ENCODE results near the gene CAMTA1. TPM values are rescaled to one million over a fixed set of nuclear protein-coding genes. Genes with fewer than 3 reads are reported as not detected.

CAMTA1 gene
- total and polyA plus RNA-seq, 4 donors = 18.0 to 93.5 (median 35.8) TPM

DNA sequence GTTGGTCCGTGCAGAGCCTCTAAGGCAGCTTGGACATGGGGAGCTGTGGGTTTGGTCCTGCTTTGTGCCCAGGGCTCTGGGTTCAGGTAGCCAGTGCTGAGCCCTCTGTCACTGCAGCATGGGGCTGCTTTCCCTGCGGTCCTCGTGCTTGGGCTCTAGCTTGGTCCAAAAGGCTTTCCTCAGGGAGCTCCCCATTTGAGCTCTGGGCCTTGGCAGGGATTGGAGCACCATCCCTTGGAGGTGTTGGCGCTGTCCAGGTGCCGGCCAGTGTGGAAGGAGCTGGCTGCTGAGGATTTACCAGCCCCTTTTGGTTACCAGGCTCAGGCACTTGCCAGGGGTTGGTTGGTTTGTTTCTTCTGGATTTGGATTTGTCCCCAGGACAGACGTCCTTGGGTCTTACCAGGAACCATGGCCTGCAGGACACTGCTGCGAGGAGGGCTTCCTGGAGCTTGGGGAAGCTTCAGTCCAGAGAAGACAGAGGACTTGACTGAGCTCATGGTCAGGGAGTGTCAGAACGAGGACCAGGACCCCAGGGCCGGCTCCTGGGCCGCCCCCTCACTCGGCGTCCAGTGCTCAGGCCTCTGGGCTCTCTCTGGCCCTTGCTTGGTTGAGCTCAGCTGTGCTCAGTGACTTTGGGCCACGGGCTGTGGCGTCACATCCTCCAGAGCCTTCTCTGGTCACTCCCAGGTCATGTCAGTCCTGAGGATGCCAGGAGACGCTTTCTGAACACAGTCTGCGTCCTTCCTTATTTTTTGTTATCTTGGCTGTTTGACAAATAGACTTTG is 224.7 kb downstream of the CAMTA1 start:
- Histone ChIP-seq H3K4me3 (ENCODE audit: low read depth in 1 of 3, low read length in 3 of 3) (no peak overlapping the region), H3K27me3 (ENCODE audit: control insufficient read depth in 4 of 4, insufficient read depth in 4 of 4, low read length in 3 of 4) (no peaks in the 10 kb centered on the region), H3K4me1 (ENCODE audit: control insufficient read depth in 4 of 4, insufficient read depth in 4 of 4, low read length in 3 of 4) (no peaks in the 10 kb centered on the region), H3K9me3 (ENCODE audit: control insufficient read depth in 4 of 4, low read length in 3 of 4) (no peaks in the 10 kb centered on the region), H3K36me3 (ENCODE audit: control insufficient read depth in 4 of 4, insufficient read depth in 3 of 4, low read depth in 1 of 4, low read length in 3 of 4) (no peaks in the 10 kb centered on the region), H3K27ac (ENCODE audit: low read depth in 1 of 2, low read length in 2 of 2) (no peak overlapping the region), H3K9ac (ENCODE audit: low read depth in 1 of 2, low read length in 2 of 2) (no peak overlapping the region)
- TF ChIP-seq FOXA1 (IDR thresholded peaks at IDR 0.05) (no peak), TAF1 (conservative IDR thresholded peaks at IDR 0.05) (no peak)
- no peak for DNase-seq (ENCODE audit: low spot score)
- WGBS = 77% methylated on average over 16 of the region's 16 CpGs

DNA sequence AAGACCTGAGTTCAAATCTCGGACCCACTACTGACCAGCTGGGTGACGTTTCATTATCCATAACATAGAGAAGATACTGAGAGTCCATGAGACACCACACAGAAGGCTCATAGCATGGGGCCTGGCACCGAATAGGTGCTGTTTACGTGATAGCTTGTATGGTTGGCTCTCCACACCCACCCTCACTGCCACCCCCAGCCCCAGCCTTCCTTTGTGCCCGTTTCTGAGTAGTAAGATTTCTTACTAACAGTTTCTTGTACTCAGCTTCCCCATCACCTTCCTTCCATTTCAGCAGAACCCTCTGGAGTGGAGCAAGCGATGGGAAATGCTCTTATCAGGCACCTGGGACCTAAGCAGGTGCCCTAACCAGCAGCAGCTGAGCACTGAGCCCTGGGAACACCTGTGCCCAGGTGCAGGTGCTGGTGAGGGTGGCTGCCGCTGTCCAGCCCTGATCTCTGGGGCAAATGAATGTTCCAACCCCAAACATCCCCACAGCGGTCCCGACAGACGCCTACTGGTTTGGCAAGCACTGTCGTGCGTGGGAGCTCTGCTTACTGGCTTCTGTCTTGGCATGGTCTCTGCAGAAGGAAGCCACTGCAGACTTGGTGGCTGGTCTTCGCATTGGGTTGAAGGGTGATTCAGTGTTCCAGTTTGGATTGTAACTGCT is 225.4 kb downstream of the CAMTA1 start:
- DNase-seq (ENCODE audit: low spot score) = no peak
- Histone ChIP-seq H3K9ac (ENCODE audit: low read depth in 1 of 2, low read length in 2 of 2) (no peak overlapping the region), H3K9me3 (ENCODE audit: control insufficient read depth in 4 of 4, low read length in 3 of 4) (no peaks in the 10 kb centered on the region), H3K36me3 (ENCODE audit: control insufficient read depth in 4 of 4, insufficient read depth in 3 of 4, low read depth in 1 of 4, low read length in 3 of 4) (no peaks in the 10 kb centered on the region), H3K4me1 (ENCODE audit: control insufficient read depth in 4 of 4, insufficient read depth in 4 of 4, low read length in 3 of 4) (no peaks in the 10 kb centered on the region), H3K27me3 (ENCODE audit: control insufficient read depth in 4 of 4, insufficient read depth in 4 of 4, low read length in 3 of 4) (no peaks in the 10 kb centered on the region), H3K4me3 (ENCODE audit: low read depth in 1 of 3, low read length in 3 of 3) (no peak overlapping the region), H3K27ac (ENCODE audit: low read depth in 1 of 2, low read length in 2 of 2) (no peak overlapping the region)
- 80% methylated on average over 13 of the region's 13 CpGs for WGBS
- TF ChIP-seq HNF4G (IDR thresholded peaks at IDR 0.05) = no peak
- no peak for TF ChIP-seq EGR1 (IDR thresholded peaks at IDR 0.05; ENCODE audit: low read depth in 2 of 2)
- TF ChIP-seq, protein P1, sequence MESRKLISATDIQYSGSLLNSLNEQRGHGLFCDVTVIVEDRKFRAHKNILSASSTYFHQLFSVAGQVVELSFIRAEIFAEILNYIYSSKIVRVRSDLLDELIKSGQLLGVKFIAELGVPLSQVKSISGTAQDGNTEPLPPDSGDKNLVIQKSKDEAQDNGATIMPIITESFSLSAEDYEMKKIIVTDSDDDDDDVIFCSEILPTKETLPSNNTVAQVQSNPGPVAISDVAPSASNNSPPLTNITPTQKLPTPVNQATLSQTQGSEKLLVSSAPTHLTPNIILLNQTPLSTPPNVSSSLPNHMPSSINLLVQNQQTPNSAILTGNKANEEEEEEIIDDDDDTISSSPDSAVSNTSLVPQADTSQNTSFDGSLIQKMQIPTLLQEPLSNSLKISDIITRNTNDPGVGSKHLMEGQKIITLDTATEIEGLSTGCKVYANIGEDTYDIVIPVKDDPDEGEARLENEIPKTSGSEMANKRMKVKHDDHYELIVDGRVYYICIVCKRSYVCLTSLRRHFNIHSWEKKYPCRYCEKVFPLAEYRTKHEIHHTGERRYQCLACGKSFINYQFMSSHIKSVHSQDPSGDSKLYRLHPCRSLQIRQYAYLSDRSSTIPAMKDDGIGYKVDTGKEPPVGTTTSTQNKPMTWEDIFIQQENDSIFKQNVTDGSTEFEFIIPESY (IDR thresholded peaks at IDR 0.05) = no peak
- TF ChIP-seq RXRA (IDR thresholded peaks at IDR 0.05) = no peak
- TF ChIP-seq TAF1 (conservative IDR thresholded peaks at IDR 0.05) = no peak
- TF ChIP-seq, protein P2, sequence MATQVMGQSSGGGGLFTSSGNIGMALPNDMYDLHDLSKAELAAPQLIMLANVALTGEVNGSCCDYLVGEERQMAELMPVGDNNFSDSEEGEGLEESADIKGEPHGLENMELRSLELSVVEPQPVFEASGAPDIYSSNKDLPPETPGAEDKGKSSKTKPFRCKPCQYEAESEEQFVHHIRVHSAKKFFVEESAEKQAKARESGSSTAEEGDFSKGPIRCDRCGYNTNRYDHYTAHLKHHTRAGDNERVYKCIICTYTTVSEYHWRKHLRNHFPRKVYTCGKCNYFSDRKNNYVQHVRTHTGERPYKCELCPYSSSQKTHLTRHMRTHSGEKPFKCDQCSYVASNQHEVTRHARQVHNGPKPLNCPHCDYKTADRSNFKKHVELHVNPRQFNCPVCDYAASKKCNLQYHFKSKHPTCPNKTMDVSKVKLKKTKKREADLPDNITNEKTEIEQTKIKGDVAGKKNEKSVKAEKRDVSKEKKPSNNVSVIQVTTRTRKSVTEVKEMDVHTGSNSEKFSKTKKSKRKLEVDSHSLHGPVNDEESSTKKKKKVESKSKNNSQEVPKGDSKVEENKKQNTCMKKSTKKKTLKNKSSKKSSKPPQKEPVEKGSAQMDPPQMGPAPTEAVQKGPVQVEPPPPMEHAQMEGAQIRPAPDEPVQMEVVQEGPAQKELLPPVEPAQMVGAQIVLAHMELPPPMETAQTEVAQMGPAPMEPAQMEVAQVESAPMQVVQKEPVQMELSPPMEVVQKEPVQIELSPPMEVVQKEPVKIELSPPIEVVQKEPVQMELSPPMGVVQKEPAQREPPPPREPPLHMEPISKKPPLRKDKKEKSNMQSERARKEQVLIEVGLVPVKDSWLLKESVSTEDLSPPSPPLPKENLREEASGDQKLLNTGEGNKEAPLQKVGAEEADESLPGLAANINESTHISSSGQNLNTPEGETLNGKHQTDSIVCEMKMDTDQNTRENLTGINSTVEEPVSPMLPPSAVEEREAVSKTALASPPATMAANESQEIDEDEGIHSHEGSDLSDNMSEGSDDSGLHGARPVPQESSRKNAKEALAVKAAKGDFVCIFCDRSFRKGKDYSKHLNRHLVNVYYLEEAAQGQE (IDR thresholded peaks at IDR 0.05) = no peak
- no peak for TF ChIP-seq HNF4A (conservative IDR thresholded peaks at IDR 0.05)
- TF ChIP-seq, protein P3, sequence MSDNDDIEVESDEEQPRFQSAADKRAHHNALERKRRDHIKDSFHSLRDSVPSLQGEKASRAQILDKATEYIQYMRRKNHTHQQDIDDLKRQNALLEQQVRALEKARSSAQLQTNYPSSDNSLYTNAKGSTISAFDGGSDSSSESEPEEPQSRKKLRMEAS (IDR thresholded peaks at IDR 0.05) = no peak
- no peak for TF ChIP-seq NR2F2 (IDR thresholded peaks at IDR 0.05)
- no peak for TF ChIP-seq RAD21 (IDR thresholded peaks at IDR 0.05)
- TF ChIP-seq GABPA (IDR thresholded peaks at IDR 0.05 in 1 of 2, conservative IDR thresholded peaks at IDR 0.05 in 1 of 2) = no peak
- no peak for TF ChIP-seq JUND (IDR thresholded peaks at IDR 0.05)
- TF ChIP-seq, protein P4, sequence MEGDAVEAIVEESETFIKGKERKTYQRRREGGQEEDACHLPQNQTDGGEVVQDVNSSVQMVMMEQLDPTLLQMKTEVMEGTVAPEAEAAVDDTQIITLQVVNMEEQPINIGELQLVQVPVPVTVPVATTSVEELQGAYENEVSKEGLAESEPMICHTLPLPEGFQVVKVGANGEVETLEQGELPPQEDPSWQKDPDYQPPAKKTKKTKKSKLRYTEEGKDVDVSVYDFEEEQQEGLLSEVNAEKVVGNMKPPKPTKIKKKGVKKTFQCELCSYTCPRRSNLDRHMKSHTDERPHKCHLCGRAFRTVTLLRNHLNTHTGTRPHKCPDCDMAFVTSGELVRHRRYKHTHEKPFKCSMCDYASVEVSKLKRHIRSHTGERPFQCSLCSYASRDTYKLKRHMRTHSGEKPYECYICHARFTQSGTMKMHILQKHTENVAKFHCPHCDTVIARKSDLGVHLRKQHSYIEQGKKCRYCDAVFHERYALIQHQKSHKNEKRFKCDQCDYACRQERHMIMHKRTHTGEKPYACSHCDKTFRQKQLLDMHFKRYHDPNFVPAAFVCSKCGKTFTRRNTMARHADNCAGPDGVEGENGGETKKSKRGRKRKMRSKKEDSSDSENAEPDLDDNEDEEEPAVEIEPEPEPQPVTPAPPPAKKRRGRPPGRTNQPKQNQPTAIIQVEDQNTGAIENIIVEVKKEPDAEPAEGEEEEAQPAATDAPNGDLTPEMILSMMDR (IDR thresholded peaks at IDR 0.05; ENCODE audit: low read depth, low read length, missing input control) = no peak

Data from liver (tissue), 9 donors.